ENCODE data around the gene HTATIP2. TPM values are rescaled to one million over a fixed set of nuclear protein-coding genes. Genes with fewer than 3 reads are reported as not detected.
"Not testable (repeated sequence)": the region's sequence is repeated elsewhere in the genome, so short reads cannot be mapped to it uniquely, and the experiment has no call there.

HTATIP2 gene
- total RNA-seq, 1 experiment from 2014 or later: 58.0 TPM

- no peak for DNase-seq
- H3K9ac ChIP-seq (ENCODE audit: low read length): no peak overlapping the region
- no peak overlapping the region for H3K4me2 ChIP-seq (ENCODE audit: low read depth, low read length, poor library complexity, severe bottlenecking)
- H3K27ac ChIP-seq (ENCODE audit: low read length): no peak overlapping the region
- peaks cover 31% of the 10 kb centered on the region for H3K36me3 ChIP-seq (ENCODE audit: insufficient read depth, low read length)
- H3K4me1 ChIP-seq (ENCODE audit: low read length): no peaks in the 10 kb centered on the region
- no peak overlapping the region for H2AFZ ChIP-seq (ENCODE audit: low read length)
- H3K4me3 ChIP-seq (ENCODE audit: low read length): no peak overlapping the region
- no peaks in the 10 kb centered on the region for H3K9me3 ChIP-seq (ENCODE audit: low read length)
- no peaks in the 10 kb centered on the region for H3K27me3 ChIP-seq (ENCODE audit: low read length)
- no peaks in the 10 kb centered on the region for H4K20me1 ChIP-seq (ENCODE audit: insufficient read depth, low read depth, low read length)
- no peaks in the 10 kb centered on the region for H3K9me2 ChIP-seq (replicated peaks; ENCODE audit: insufficient read depth, low read length)
- H3K79me2 ChIP-seq (ENCODE audit: low read length): peaks cover 30% of the 10 kb centered on the region
These were observed 11.3 kb downstream of the HTATIP2 start for GRCh38 chr11:20374741-20375300.

GRCh38 chr11:20376162-20376730 is 12.7 kb downstream of the HTATIP2 start:
- Histone ChIP-seq H3K4me3 (ENCODE audit: low read length) (no peak overlapping the region), H4K20me1 (ENCODE audit: insufficient read depth, low read depth, low read length) (no peaks in the 10 kb centered on the region), H3K79me2 (ENCODE audit: low read length) (peaks cover 20% of the 10 kb centered on the region), H3K9ac (ENCODE audit: low read length) (no peak overlapping the region), H2AFZ (ENCODE audit: low read length) (no peak overlapping the region), H3K4me2 (ENCODE audit: low read depth, low read length, poor library complexity, severe bottlenecking) (no peak overlapping the region), H3K9me2 (replicated peaks; ENCODE audit: insufficient read depth, low read length) (no peaks in the 10 kb centered on the region), H3K4me1 (ENCODE audit: low read length) (no peaks in the 10 kb centered on the region), H3K27ac (ENCODE audit: low read length) (no peak overlapping the region), H3K36me3 (ENCODE audit: insufficient read depth, low read length) (peaks cover 25% of the 10 kb centered on the region), H3K27me3 (ENCODE audit: low read length) (no peaks in the 10 kb centered on the region), H3K9me3 (ENCODE audit: low read length) (no peaks in the 10 kb centered on the region)
- DNase-seq: no peak

- H3K4me3 ChIP-seq (ENCODE audit: low read length): peak overlapping the region; percentile 91; the same call in 1 of the 2 replicates
- not testable (repeated sequence) for H4K20me1 ChIP-seq (ENCODE audit: insufficient read depth, low read depth, low read length)
These were observed 22.5 kb downstream of the HTATIP2 start for GRCh38 chr11:20385996-20386395.

GRCh38 chr11:20387261-20388095 is 24.0 kb downstream of the HTATIP2 start, which contains the start of gene PRMT3:
TSS of gene PRMT3 (plus strand) at chr11:20387716. CDS start at chr11:20387747, 31 bp downstream.
- no peaks in the 10 kb centered on the region for H3K27me3 ChIP-seq (ENCODE audit: low read length)
- H3K27ac ChIP-seq (ENCODE audit: low read length): peak within 1 kb of the TSS; percentile 74
- peaks cover 41% of the 10 kb centered on the region for H3K79me2 ChIP-seq (ENCODE audit: low read length)
- peaks cover 20% of the 10 kb centered on the region; the same call in 1 of the 2 replicates for H3K36me3 ChIP-seq (ENCODE audit: insufficient read depth, low read length)
- H3K9me3 ChIP-seq (ENCODE audit: low read length): no peaks in the 10 kb centered on the region
- peaks cover 11% of the 10 kb centered on the region for H3K4me1 ChIP-seq (ENCODE audit: low read length)
- H4K20me1 ChIP-seq (ENCODE audit: insufficient read depth, low read depth, low read length): no peaks in the 10 kb centered on the region
- no peaks in the 10 kb centered on the region for H3K9me2 ChIP-seq (replicated peaks; ENCODE audit: insufficient read depth, low read length)
- H3K4me3 ChIP-seq (ENCODE audit: low read length): peak within 1 kb of the TSS; percentile 91
- H2AFZ ChIP-seq (ENCODE audit: low read length): no peak within 1 kb of the TSS; the same call in 1 of the 2 replicates
- H3K4me2 ChIP-seq (ENCODE audit: low read depth, low read length, poor library complexity, severe bottlenecking): peak within 1 kb of the TSS; percentile 84
- peak within 1 kb of the TSS; percentile 99 for H3K9ac ChIP-seq (ENCODE audit: low read length)
- peak; percentile 99 for DNase-seq

More at GRCh38 chr11:20385996-20386395, 22.5 kb downstream of the HTATIP2 start:
- not testable (repeated sequence) for DNase-seq; H3K27ac ChIP-seq (ENCODE audit: low read length); H2AFZ ChIP-seq (ENCODE audit: low read length); H3K27me3 ChIP-seq (ENCODE audit: low read length); H3K9me3 ChIP-seq (ENCODE audit: low read length); H3K9ac ChIP-seq (ENCODE audit: low read length); H3K9me2 ChIP-seq (replicated peaks; ENCODE audit: insufficient read depth, low read length)
- H3K4me2 ChIP-seq (ENCODE audit: low read depth, low read length, poor library complexity, severe bottlenecking): peak overlapping the region; percentile 67
- H3K4me1 ChIP-seq (ENCODE audit: low read length): peaks cover 11% of the 10 kb centered on the region
- peaks cover 14% of the 10 kb centered on the region; the same call in 1 of the 2 replicates for H3K36me3 ChIP-seq (ENCODE audit: insufficient read depth, low read length)
- peaks cover 33% of the 10 kb centered on the region for H3K79me2 ChIP-seq (ENCODE audit: low read length)

GRCh38 chr11:20388096-20389055 is 24.9 kb downstream of the HTATIP2 start:
- Histone ChIP-seq H3K27me3 (ENCODE audit: low read length) (no peaks in the 10 kb centered on the region), H3K9me3 (ENCODE audit: low read length) (no peaks in the 10 kb centered on the region), H3K9ac (ENCODE audit: low read length) (peak overlapping the region; percentile 99), H3K36me3 (ENCODE audit: insufficient read depth, low read length) (peaks cover 25% of the 10 kb centered on the region), H3K4me3 (ENCODE audit: low read length) (peak overlapping the region; percentile 91), H3K4me1 (ENCODE audit: low read length) (peaks cover 11% of the 10 kb centered on the region), H3K9me2 (replicated peaks; ENCODE audit: insufficient read depth, low read length) (no peaks in the 10 kb centered on the region), H4K20me1 (ENCODE audit: insufficient read depth, low read depth, low read length) (no peaks in the 10 kb centered on the region), H3K4me2 (ENCODE audit: low read depth, low read length, poor library complexity, severe bottlenecking) (peak overlapping the region; percentile 84), H3K27ac (ENCODE audit: low read length) (peak overlapping the region; percentile 74), H2AFZ (ENCODE audit: low read length) (no peak overlapping the region; the same call in 1 of the 2 replicates), H3K79me2 (ENCODE audit: low read length) (peaks cover 50% of the 10 kb centered on the region)
- peak; percentile 66 for DNase-seq

- H3K27me3 ChIP-seq (ENCODE audit: low read length): no peaks in the 10 kb centered on the region
- H3K9me3 ChIP-seq (ENCODE audit: low read length): no peaks in the 10 kb centered on the region
- peak; percentile 68 for DNase-seq
- no peaks in the 10 kb centered on the region for H3K9me2 ChIP-seq (replicated peaks; ENCODE audit: insufficient read depth, low read length)
- H3K4me3 ChIP-seq (ENCODE audit: low read length): no peak overlapping the region
- H3K79me2 ChIP-seq (ENCODE audit: low read length): peaks cover 67% of the 10 kb centered on the region
- peaks cover 69% of the 10 kb centered on the region for H3K36me3 ChIP-seq (ENCODE audit: insufficient read depth, low read length)
- no peaks in the 10 kb centered on the region for H3K4me1 ChIP-seq (ENCODE audit: low read length)
- H3K9ac ChIP-seq (ENCODE audit: low read length): no peak overlapping the region
- no peaks in the 10 kb centered on the region for H4K20me1 ChIP-seq (ENCODE audit: insufficient read depth, low read depth, low read length)
- no peak overlapping the region for H2AFZ ChIP-seq (ENCODE audit: low read length)
- H3K4me2 ChIP-seq (ENCODE audit: low read depth, low read length, poor library complexity, severe bottlenecking): no peak overlapping the region
- H3K27ac ChIP-seq (ENCODE audit: low read length): no peak overlapping the region
These were observed 33.8 kb downstream of the HTATIP2 start for GRCh38 chr11:20397281-20397680.

- DNase-seq: no peak
These were observed 36.0 kb downstream of the HTATIP2 start for GRCh38 chr11:20399498-20399897.

More at GRCh38 chr11:20399498-20399897, 36.0 kb downstream of the HTATIP2 start:
- Histone ChIP-seq H3K4me2 (ENCODE audit: low read depth, low read length, poor library complexity, severe bottlenecking) (no peak overlapping the region), H3K79me2 (ENCODE audit: low read length) (peaks cover 60% of the 10 kb centered on the region), H3K9me2 (replicated peaks; ENCODE audit: insufficient read depth, low read length) (no peaks in the 10 kb centered on the region), H3K36me3 (ENCODE audit: insufficient read depth, low read length) (peaks cover 67% of the 10 kb centered on the region), H3K9ac (ENCODE audit: low read length) (no peak overlapping the region), H3K27me3 (ENCODE audit: low read length) (no peaks in the 10 kb centered on the region), H3K4me1 (ENCODE audit: low read length) (no peaks in the 10 kb centered on the region), H2AFZ (ENCODE audit: low read length) (no peak overlapping the region), H3K9me3 (ENCODE audit: low read length) (no peaks in the 10 kb centered on the region), H3K27ac (ENCODE audit: low read length) (no peak overlapping the region), H3K4me3 (ENCODE audit: low read length) (no peak overlapping the region), H4K20me1 (ENCODE audit: insufficient read depth, low read depth, low read length) (no peaks in the 10 kb centered on the region)
